ENCODE measurements around the gene SETD6.

The SETD6 gene

GRCh38 chr16:58519707-58520106 is 4.4 kb downstream of the SETD6 start:
- H3K9me2 ChIP-seq (replicated peaks; ENCODE audit: insufficient read depth, low read length) = no peaks in the 10 kb centered on the region
- H3K9ac ChIP-seq (ENCODE audit: low read length) = no peak overlapping the region
- H3K36me3 ChIP-seq (replicated peaks; ENCODE audit: insufficient read depth, low read length) = peaks cover 40% of the 10 kb centered on the region
- H4K20me1 ChIP-seq (ENCODE audit: insufficient read depth, low read length) = peaks cover 10% of the 10 kb centered on the region
- no peak overlapping the region for H3K4me3 ChIP-seq (ENCODE audit: low read length)
- H3K27me3 ChIP-seq (replicated peaks; ENCODE audit: insufficient read depth, low read length) = no peaks in the 10 kb centered on the region
- peaks cover 11% of the 10 kb centered on the region for H3K4me1 ChIP-seq (ENCODE audit: low read length)
- H3K79me2 ChIP-seq (ENCODE audit: low read length) = peaks cover 65% of the 10 kb centered on the region
- no peaks in the 10 kb centered on the region for H3K9me3 ChIP-seq (replicated peaks; ENCODE audit: insufficient read depth, low read length)
- H3K4me2 ChIP-seq (ENCODE audit: low read depth, low read length) = no peak overlapping the region
- no peak for DNase-seq
- no peak for TF ChIP-seq EZH2phosphoT487 (IDR thresholded peaks at IDR 0.05; ENCODE audit: low read length)
- TF ChIP-seq CTCF (IDR thresholded peaks at IDR 0.05; ENCODE audit: low read length) = no peak
- TF ChIP-seq EZH2 (optimal IDR thresholded peaks at IDR 0.05; ENCODE audit: low read depth, low read length) = no peak
- no peak overlapping the region for H3K27ac ChIP-seq (ENCODE audit: low read length)
- peaks cover 19% of the 10 kb centered on the region for H3F3A ChIP-seq (ENCODE audit: insufficient read depth, low read length)
- no peak overlapping the region for H2AFZ ChIP-seq (ENCODE audit: low read length)

GRCh38 chr16:58530179-58530578 is 14.9 kb downstream of the SETD6 start:
- TF ChIP-seq EZH2phosphoT487 (IDR thresholded peaks at IDR 0.05; ENCODE audit: low read length) (no peak), CTCF (IDR thresholded peaks at IDR 0.05; ENCODE audit: low read length) (no peak), EZH2 (optimal IDR thresholded peaks at IDR 0.05; ENCODE audit: low read depth, low read length) (no peak)
- Histone ChIP-seq H4K20me1 (ENCODE audit: insufficient read depth, low read length) (no peaks in the 10 kb centered on the region), H3K4me1 (ENCODE audit: low read length) (no peaks in the 10 kb centered on the region), H3F3A (ENCODE audit: insufficient read depth, low read length) (no peaks in the 10 kb centered on the region; the same call in 1 of the 2 replicates), H3K9me2 (replicated peaks; ENCODE audit: insufficient read depth, low read length) (no peaks in the 10 kb centered on the region), H3K36me3 (replicated peaks; ENCODE audit: insufficient read depth, low read length) (peaks cover 32% of the 10 kb centered on the region; the same call in 1 of the 2 replicates), H3K4me2 (ENCODE audit: low read depth, low read length) (no peak overlapping the region), H3K79me2 (ENCODE audit: low read length) (peaks cover 41% of the 10 kb centered on the region), H3K27me3 (replicated peaks; ENCODE audit: insufficient read depth, low read length) (no peaks in the 10 kb centered on the region), H3K27ac (ENCODE audit: low read length) (no peak overlapping the region), H3K9me3 (replicated peaks; ENCODE audit: insufficient read depth, low read length) (no peaks in the 10 kb centered on the region), H3K4me3 (ENCODE audit: low read length) (no peak overlapping the region), H3K9ac (ENCODE audit: low read length) (no peak overlapping the region), H2AFZ (ENCODE audit: low read length) (no peak overlapping the region)
- DNase-seq = no peak

DNA sequence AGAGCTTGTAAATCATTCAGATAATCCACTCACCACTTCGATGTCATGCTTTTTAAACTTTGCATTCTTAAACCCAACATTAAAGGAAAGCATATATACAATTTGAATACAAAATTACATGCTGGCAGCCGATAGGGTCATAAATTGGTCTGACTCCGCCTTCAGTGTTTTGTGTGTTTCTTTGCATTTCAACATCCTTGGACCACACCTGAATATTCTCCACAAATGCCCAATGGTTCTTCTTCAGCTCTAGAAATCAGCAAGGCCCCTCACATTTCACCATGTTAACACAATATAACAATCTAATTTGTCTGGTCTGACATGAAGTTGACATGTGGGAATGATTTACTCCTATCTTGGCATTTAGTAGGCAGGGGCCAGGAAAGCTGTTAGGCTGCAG is 17.1 kb downstream of the SETD6 start:
- H3K9me3 ChIP-seq (replicated peaks; ENCODE audit: insufficient read depth, low read length) = no peaks in the 10 kb centered on the region
- no peak overlapping the region for H3K27ac ChIP-seq (ENCODE audit: low read length)
- no peaks in the 10 kb centered on the region for H3K4me1 ChIP-seq (ENCODE audit: low read length)
- TF ChIP-seq EZH2phosphoT487 (IDR thresholded peaks at IDR 0.05; ENCODE audit: low read length) = no peak
- no peak for TF ChIP-seq EZH2 (optimal IDR thresholded peaks at IDR 0.05; ENCODE audit: low read depth, low read length)
- TF ChIP-seq CTCF (IDR thresholded peaks at IDR 0.05; ENCODE audit: low read length) = no peak
- H3K27me3 ChIP-seq (replicated peaks; ENCODE audit: insufficient read depth, low read length) = no peaks in the 10 kb centered on the region
- no peak overlapping the region for H3K4me3 ChIP-seq (ENCODE audit: low read length)
- peaks cover 42% of the 10 kb centered on the region; the same call in 1 of the 2 replicates for H3K36me3 ChIP-seq (replicated peaks; ENCODE audit: insufficient read depth, low read length)
- H3K9me2 ChIP-seq (replicated peaks; ENCODE audit: insufficient read depth, low read length) = no peaks in the 10 kb centered on the region
- no peak for DNase-seq
- no peak overlapping the region for H2AFZ ChIP-seq (ENCODE audit: low read length)
- H3K4me2 ChIP-seq (ENCODE audit: low read depth, low read length) = no peak overlapping the region
- no peak overlapping the region for H3K9ac ChIP-seq (ENCODE audit: low read length)
- H3K79me2 ChIP-seq (ENCODE audit: low read length) = peaks cover 50% of the 10 kb centered on the region
- H4K20me1 ChIP-seq (ENCODE audit: insufficient read depth, low read length) = no peaks in the 10 kb centered on the region
- H3F3A ChIP-seq (ENCODE audit: insufficient read depth, low read length) = peaks cover 3% of the 10 kb centered on the region; the same call in 1 of the 2 replicates

Measured in MM.1S (cell line).